Body of pancreas (tissue), 4 donors: ENCODE data around the gene IGSF1.

Source experiments
- POLR2A ChIP-seq, 3 donors: fragments of 450-650 bp; IDR thresholded peaks; one replicate each; pipeline ENCODE4 v1.6.1; 2016; ENCODE audit warnings: antibody characterized with exemption in 3 of 3, mild to moderate bottlenecking in 2 of 3
- TF ChIP-seq, protein P1 (sequence below), 7 experiments: fragments of 450-650 bp in 4 of 7; fragments of 200-600 bp in 3 of 7; sonication (generic) in 3 of 7; IDR thresholded peaks; one replicate each; pipeline ENCODE4 v1.5.1; 2016 to 2019; ENCODE audit warnings: antibody characterized with exemption in 7 of 7

DNA sequence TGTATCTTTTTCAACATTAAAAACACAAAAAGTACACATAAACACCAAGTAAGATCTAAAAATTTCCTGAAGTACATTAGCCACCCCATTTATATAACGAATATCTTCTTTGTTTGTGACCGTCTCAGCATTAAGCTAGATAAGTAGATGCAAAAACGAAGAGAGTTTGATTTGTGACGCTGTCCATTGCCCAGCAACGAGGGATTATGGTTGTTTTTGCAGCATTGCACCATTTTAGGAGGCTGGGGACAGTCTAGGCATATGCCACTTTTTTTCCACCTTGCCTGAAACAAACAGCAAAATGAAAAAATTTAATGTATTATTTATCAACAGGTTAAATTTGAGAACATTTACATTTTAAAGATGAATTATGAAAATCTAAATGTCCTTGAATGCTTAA lies 12.0 kb upstream of the IGSF1 start:
- TF ChIP-seq, protein P1, sequence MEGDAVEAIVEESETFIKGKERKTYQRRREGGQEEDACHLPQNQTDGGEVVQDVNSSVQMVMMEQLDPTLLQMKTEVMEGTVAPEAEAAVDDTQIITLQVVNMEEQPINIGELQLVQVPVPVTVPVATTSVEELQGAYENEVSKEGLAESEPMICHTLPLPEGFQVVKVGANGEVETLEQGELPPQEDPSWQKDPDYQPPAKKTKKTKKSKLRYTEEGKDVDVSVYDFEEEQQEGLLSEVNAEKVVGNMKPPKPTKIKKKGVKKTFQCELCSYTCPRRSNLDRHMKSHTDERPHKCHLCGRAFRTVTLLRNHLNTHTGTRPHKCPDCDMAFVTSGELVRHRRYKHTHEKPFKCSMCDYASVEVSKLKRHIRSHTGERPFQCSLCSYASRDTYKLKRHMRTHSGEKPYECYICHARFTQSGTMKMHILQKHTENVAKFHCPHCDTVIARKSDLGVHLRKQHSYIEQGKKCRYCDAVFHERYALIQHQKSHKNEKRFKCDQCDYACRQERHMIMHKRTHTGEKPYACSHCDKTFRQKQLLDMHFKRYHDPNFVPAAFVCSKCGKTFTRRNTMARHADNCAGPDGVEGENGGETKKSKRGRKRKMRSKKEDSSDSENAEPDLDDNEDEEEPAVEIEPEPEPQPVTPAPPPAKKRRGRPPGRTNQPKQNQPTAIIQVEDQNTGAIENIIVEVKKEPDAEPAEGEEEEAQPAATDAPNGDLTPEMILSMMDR (IDR thresholded peaks at IDR 0.05): no peak
- no peak for TF ChIP-seq POLR2A (IDR thresholded peaks at IDR 0.05)
